Esophagus (tissue), 2 donors: ENCODE measurements around the gene YAE1. TPM values are rescaled to one million over a fixed set of nuclear protein-coding genes. Genes with fewer than 3 reads are reported as not detected.

ENCODE experiments used
- H3K27ac ChIP-seq, 2 donors: one replicate each; pipeline ENCODE4 v1.5.1; 2013; ENCODE audit warnings: low read depth in 2 of 2, mild to moderate bottlenecking in 2 of 2, inconsistent platforms in 1 of 2, low read length in 1 of 2, moderate library complexity in 1 of 2
- H3K27me3 ChIP-seq, 2 donors: one replicate each; pipeline ENCODE4 v1.6.1; 2013; ENCODE audit warnings: low read length in 2 of 2, control low read depth in 1 of 2, mild to moderate bottlenecking in 1 of 2; ENCODE audit not compliant: insufficient read depth in 2 of 2, control insufficient read depth in 1 of 2
- H3K36me3 ChIP-seq, 2 donors: one replicate each; pipeline ENCODE4 v1.6.1; 2013; ENCODE audit warnings: low read length in 1 of 2; ENCODE audit not compliant: control insufficient read depth in 2 of 2, insufficient read depth in 2 of 2
- H3K4me1 ChIP-seq, 2 donors: one replicate each; pipeline ENCODE4 v1.6.1; 2013; ENCODE audit warnings: low read length in 1 of 2; ENCODE audit not compliant: control insufficient read depth in 2 of 2, insufficient read depth in 2 of 2
- H3K4me3 ChIP-seq, 2 donors: one replicate each; pipeline ENCODE4 v1.5.1; 2013; ENCODE audit warnings: low read length in 2 of 2, mild to moderate bottlenecking in 2 of 2, low read depth in 1 of 2, moderate library complexity in 1 of 2
- H3K9me3 ChIP-seq, 2 donors: one replicate each; pipeline ENCODE4 v1.6.1; 2013; ENCODE audit warnings: mild to moderate bottlenecking in 2 of 2, low read depth in 1 of 2, low read length in 1 of 2, moderate library complexity in 1 of 2; ENCODE audit not compliant: control insufficient read depth in 2 of 2, insufficient read depth in 1 of 2
- WGBS, 2 donors: extraction: QIAGEN DNeasy Blood & Tissue Kit; methylation state at CpG; one replicate each; pipeline ENCODE4 v1.1.7; 2013; 5-methylcytosine and 5-hydroxymethylcytosine counted together
- polyA plus RNA-seq, 2 donors: library from polyadenylated mRNA; stranded (reverse); fragments of 200-250 nt; gene quantifications; one replicate each; pipeline ENCODE4 v1.2.3, GENCODE V29; 2013
- donor health status: healthy with polysubstance abuse.
- donor health status: Bipolar disorder and iron deficiency.

YAE1 gene
- polyA plus RNA-seq, 2 donors, result 20.8 to 30.2 TPM

- Histone ChIP-seq H3K36me3 (no peaks in the 10 kb centered on the region), H3K27ac (no peak overlapping the region), H3K27me3 (no peaks in the 10 kb centered on the region), H3K4me1 (no peaks in the 10 kb centered on the region), H3K4me3 (no peak overlapping the region), H3K9me3 (peaks cover 0 to 3% of the 10 kb centered on the region in 2 donors)
- WGBS, 2 donors, result 65 to 87% methylated on average over 2 of the region's 2 CpGs
Observed at GRCh38 chr7:39547336-39547735, 18.9 kb upstream of the YAE1 start.

- Histone ChIP-seq H3K36me3 (no peaks in the 10 kb centered on the region), H3K27me3 (no peaks in the 10 kb centered on the region), H3K27ac (no peak overlapping the region), H3K4me1 (no peaks in the 10 kb centered on the region), H3K9me3 (peaks cover 0 to 3% of the 10 kb centered on the region in 2 donors), H3K4me3 (no peak overlapping the region)
- 27 to 49% methylated on average over 2 of the region's 2 CpGs for WGBS, 2 donors
Observed at GRCh38 chr7:39550411-39550810, 15.8 kb upstream of the YAE1 start.

- H3K4me3 ChIP-seq, result no peak overlapping the region
- no peaks in the 10 kb centered on the region for H3K36me3 ChIP-seq
- H3K9me3 ChIP-seq, result no peaks in the 10 kb centered on the region
- H3K27ac ChIP-seq, result no peak overlapping the region
- no peaks in the 10 kb centered on the region for H3K27me3 ChIP-seq
- no peaks in the 10 kb centered on the region for H3K4me1 ChIP-seq
- 81 to 85% methylated on average over 3 of the region's 3 CpGs for WGBS, 2 donors
Observed at GRCh38 chr7:39553436-39553835, 12.8 kb upstream of the YAE1 start.

GRCh38 chr7:39554583-39555165 is 11.5 kb upstream of the YAE1 start:
- 79 to 81% methylated on average over 7 of the region's 7 CpGs for WGBS, 2 donors
- Histone ChIP-seq H3K36me3 (no peaks in the 10 kb centered on the region), H3K9me3 (no peaks in the 10 kb centered on the region), H3K27ac (no peak overlapping the region), H3K4me3 (no peak overlapping the region), H3K27me3 (no peaks in the 10 kb centered on the region), H3K4me1 (no peaks in the 10 kb centered on the region)

GRCh38 chr7:39557222-39557621 is 9.0 kb upstream of the YAE1 start:
- WGBS, 2 donors, result 24 to 29% methylated on average over 1 of the region's 1 CpG
- Histone ChIP-seq H3K4me1 (no peaks in the 10 kb centered on the region), H3K4me3 (no peak overlapping the region), H3K27ac (no peak overlapping the region), H3K27me3 (no peaks in the 10 kb centered on the region), H3K9me3 (no peaks in the 10 kb centered on the region), H3K36me3 (no peaks in the 10 kb centered on the region)

- no peaks in the 10 kb centered on the region for H3K9me3 ChIP-seq
- no peak overlapping the region for H3K27ac ChIP-seq
- H3K36me3 ChIP-seq, result no peaks in the 10 kb centered on the region
- H3K4me1 ChIP-seq, result no peaks in the 10 kb centered on the region
- H3K27me3 ChIP-seq, result no peaks in the 10 kb centered on the region
- no peak overlapping the region for H3K4me3 ChIP-seq
Observed at GRCh38 chr7:39557911-39558310, 8.3 kb upstream of the YAE1 start.

GRCh38 chr7:39560408-39560807 is 5.8 kb upstream of the YAE1 start:
- 50 to 54% methylated on average over 1 of the region's 1 CpG for WGBS, 2 donors
- Histone ChIP-seq H3K36me3 (no peaks in the 10 kb centered on the region), H3K9me3 (no peaks in the 10 kb centered on the region), H3K4me1 (no peaks in the 10 kb centered on the region), H3K4me3 (no peak overlapping the region), H3K27me3 (no peaks in the 10 kb centered on the region), H3K27ac (no peak overlapping the region)

GRCh38 chr7:39560997-39561396 is 5.2 kb upstream of the YAE1 start:
- no peaks in the 10 kb centered on the region for H3K27me3 ChIP-seq
- H3K4me1 ChIP-seq, result no peaks in the 10 kb centered on the region
- WGBS, 2 donors, result 63 to 75% methylated on average over 1 of the region's 1 CpG
- H3K36me3 ChIP-seq, result no peaks in the 10 kb centered on the region
- H3K4me3 ChIP-seq, result no peak overlapping the region
- H3K9me3 ChIP-seq, result no peaks in the 10 kb centered on the region
- no peak overlapping the region for H3K27ac ChIP-seq

GRCh38 chr7:39565538-39565937 is 666 bp upstream of the YAE1 start:
- H3K9me3 ChIP-seq, result no peaks in the 10 kb centered on the region
- H3K4me1 ChIP-seq, result no peaks in the 10 kb centered on the region
- peak overlapping the region in 1 of 2 donors; percentile 100 for H3K4me3 ChIP-seq
- WGBS, 2 donors, result 33 to 36% methylated on average over 4 of the region's 4 CpGs
- no peaks in the 10 kb centered on the region for H3K27me3 ChIP-seq
- peak overlapping the region in 1 of 2 donors; percentile 10 for H3K27ac ChIP-seq
- peaks cover 0 to 3% of the 10 kb centered on the region in 2 donors for H3K36me3 ChIP-seq

- no peaks in the 10 kb centered on the region for H3K4me1 ChIP-seq
- H3K27me3 ChIP-seq, result no peaks in the 10 kb centered on the region
- H3K27ac ChIP-seq, result no peak overlapping the region
- peak overlapping the region in 1 of 2 donors; percentile 100 for H3K4me3 ChIP-seq
- peaks cover 0 to 3% of the 10 kb centered on the region in 2 donors for H3K36me3 ChIP-seq
- 43 to 52% methylated on average over 2 of the region's 2 CpGs for WGBS, 2 donors
- H3K9me3 ChIP-seq, result no peaks in the 10 kb centered on the region
Observed at GRCh38 chr7:39567294-39567693, 1.1 kb downstream of the YAE1 start.
